ENCODE results near the gene COL16A1. TPM values are rescaled to one million over a fixed set of nuclear protein-coding genes. Genes with fewer than 3 reads are reported as not detected.

Gene COL16A1
- total and polyA plus RNA-seq, 2 of the 4 experiments (the other 2 are of a cell fraction): 34.2 to 62.8 TPM

DNA sequence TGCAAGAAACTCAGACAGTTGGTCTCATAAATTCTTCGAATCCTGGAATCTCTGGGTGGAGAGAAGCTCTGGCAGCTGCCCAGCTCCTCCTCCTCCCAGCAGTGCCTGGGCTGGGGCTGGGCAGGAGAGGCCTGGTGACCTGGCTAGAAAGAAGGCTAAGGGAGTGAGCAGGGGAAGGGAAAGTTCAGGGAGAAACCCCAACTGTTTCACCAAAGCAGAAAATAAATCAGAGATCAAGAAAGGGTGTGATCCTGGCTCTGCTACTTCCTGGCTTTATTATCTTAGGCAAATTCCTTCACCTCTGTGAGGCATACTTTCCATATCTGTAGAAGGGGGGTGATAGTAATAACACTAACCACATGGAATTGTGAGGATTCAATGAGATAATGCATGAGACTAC is 8.8 kb upstream of the COL16A1 start:
- Histone ChIP-seq H2BK120ac (ENCODE audit: low read depth, low read length) (peak overlapping the region; percentile 83), H3K9me1 (ENCODE audit: insufficient read depth, low read length) (peaks cover 22% of the 10 kb centered on the region), H2AK9ac (replicated peaks; ENCODE audit: low read depth, low read length, poor library complexity) (no peak overlapping the region), H3K4me2 (ENCODE audit: low read depth, low read length) (peak overlapping the region; percentile 61), H3K9ac (ENCODE audit: low read depth, low read length) (peak overlapping the region; percentile 18; the same call in 1 of the 2 replicates), H3K9me3 (ENCODE audit: control insufficient read depth, insufficient read depth, low read length) (no peaks in the 10 kb centered on the region), H4K8ac (ENCODE audit: low read depth in 2 of 2, low read length in 2 of 2) (peak overlapping the region; percentile 6 to 73; a peak in 2 of 4 replicates), H2BK5ac (ENCODE audit: low read depth, low read length, poor library complexity, severe bottlenecking) (peak overlapping the region; percentile 52), H2BK15ac (ENCODE audit: low read depth, low read length) (no peak overlapping the region), H3K27me3 (ENCODE audit: control insufficient read depth, insufficient read depth, low read length) (no peaks in the 10 kb centered on the region), H3K23ac (ENCODE audit: low read depth, low read length) (no peak overlapping the region), H3K4me3 (ENCODE audit: insufficient read depth, low read depth, low read length) (no peak overlapping the region), H2AK5ac (ENCODE audit: low read depth, low read length) (no peak overlapping the region), H4K20me1 (ENCODE audit: insufficient read depth, low read length) (no peaks in the 10 kb centered on the region), H3K4ac (ENCODE audit: low read depth, low read length) (peak overlapping the region; percentile 86), H3K36me3 (ENCODE audit: control insufficient read depth, insufficient read depth, low read length) (no peaks in the 10 kb centered on the region), H3K27ac (ENCODE audit: insufficient read depth, low read length) (peak overlapping the region; percentile 52), H4K5ac (ENCODE audit: low read depth, low read length) (peak overlapping the region; percentile 56), H3K56ac (ENCODE audit: extremely low read depth, insufficient read depth, low read length) (peak overlapping the region; percentile 87; the same call in 1 of the 2 replicates), H2AFZ (replicated peaks; ENCODE audit: low read length, poor library complexity) (peak overlapping the region; percentile 58), H3K18ac (ENCODE audit: low read depth, low read length) (peak overlapping the region; percentile 77), H3K79me1 (ENCODE audit: low read depth in 1 of 2, low read length in 2 of 2) (0 out of 4 replicates have a peak, but pooled peaks cover 0 to 6% of the 10 kb centered on the region in 2 experiments), H2BK20ac (ENCODE audit: low read depth, low read length) (peak overlapping the region; percentile 94), H3K4me1 (ENCODE audit: control insufficient read depth, insufficient read depth, low read length) (peaks cover 36% of the 10 kb centered on the region), H4K91ac (ENCODE audit: insufficient read depth, low read depth, low read length) (peak overlapping the region; percentile 83), H3K14ac (replicated peaks; ENCODE audit: low read depth, low read length) (no peak overlapping the region)
- BruUV-seq (replicated peaks): no TSS peak
- ChIA-PET CTCF (interaction anchor here (1.0 to 1.2 kb wide), 2 partner anchors 32 to 76 kb away, joined by 3 to 4 read pairs; no protein-coding TSS in a partner anchor), POLR2A (ENCODE audit: unreplicated experiment) (interaction anchor here (0.6 to 1.2 kb wide), 2 partner anchors 9 to 49 kb away, joined by 3 to 5 read pairs; no protein-coding TSS in a partner anchor)
- intact Hi-C loops (cut with micrococcal nuclease) (loop anchor here (2.0 kb wide), 2 partner anchors 24 to 76 kb away; no protein-coding TSS in a partner anchor), in situ Hi-C loops (cut with MboI; ENCODE audit: low sequenced_read_pairs) (no loop called here), dilution Hi-C loops (cut with HindIII; ENCODE audit: low sequenced_read_pairs, unreplicated experiment) (no loop called here)
- WGBS, 2 experiments (ENCODE audit: extremely low coverage in 2 of 2, insufficient read length in 1 of 2): no CpG with 5 or more reads among the region's 1 CpG
- peak; percentile 21 for ATAC-seq (ENCODE audit: low read depth)
- peak; percentile 86 for DNase-seq
- TF ChIP-seq, protein P1, sequence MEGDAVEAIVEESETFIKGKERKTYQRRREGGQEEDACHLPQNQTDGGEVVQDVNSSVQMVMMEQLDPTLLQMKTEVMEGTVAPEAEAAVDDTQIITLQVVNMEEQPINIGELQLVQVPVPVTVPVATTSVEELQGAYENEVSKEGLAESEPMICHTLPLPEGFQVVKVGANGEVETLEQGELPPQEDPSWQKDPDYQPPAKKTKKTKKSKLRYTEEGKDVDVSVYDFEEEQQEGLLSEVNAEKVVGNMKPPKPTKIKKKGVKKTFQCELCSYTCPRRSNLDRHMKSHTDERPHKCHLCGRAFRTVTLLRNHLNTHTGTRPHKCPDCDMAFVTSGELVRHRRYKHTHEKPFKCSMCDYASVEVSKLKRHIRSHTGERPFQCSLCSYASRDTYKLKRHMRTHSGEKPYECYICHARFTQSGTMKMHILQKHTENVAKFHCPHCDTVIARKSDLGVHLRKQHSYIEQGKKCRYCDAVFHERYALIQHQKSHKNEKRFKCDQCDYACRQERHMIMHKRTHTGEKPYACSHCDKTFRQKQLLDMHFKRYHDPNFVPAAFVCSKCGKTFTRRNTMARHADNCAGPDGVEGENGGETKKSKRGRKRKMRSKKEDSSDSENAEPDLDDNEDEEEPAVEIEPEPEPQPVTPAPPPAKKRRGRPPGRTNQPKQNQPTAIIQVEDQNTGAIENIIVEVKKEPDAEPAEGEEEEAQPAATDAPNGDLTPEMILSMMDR (conservative IDR thresholded peaks at IDR 0.05; ENCODE audit: low read depth, low read length): no peak
- TF ChIP-seq MAZ (IDR thresholded peaks at IDR 0.05; ENCODE audit: borderline replicate concordance, low read depth, low read length) (peak; percentile 38; the same call in 1 of the 2 replicates), ELK1 (IDR thresholded peaks at IDR 0.05; ENCODE audit: borderline replicate concordance, low read depth, low read length) (no peak), CHD1 (IDR thresholded peaks at IDR 0.05; ENCODE audit: low read depth, low read length) (no peak), RFX5 (IDR thresholded peaks at IDR 0.05; ENCODE audit: low read depth, low read length) (no peak), MAFK (IDR thresholded peaks at IDR 0.05; ENCODE audit: low read depth, low read length) (no peak), POLR2A (IDR thresholded peaks at IDR 0.05; ENCODE audit: low read depth, low read length) (no peak), FOS (IDR thresholded peaks at IDR 0.05; ENCODE audit: low read depth, low read length) (no peak; the same call in 1 of the 2 replicates), RAD21 (IDR thresholded peaks at IDR 0.05; ENCODE audit: low read length) (no peak), NFE2L2 (IDR thresholded peaks at IDR 0.05; ENCODE audit: low read depth, low read length) (no peak), CEBPB (IDR thresholded peaks at IDR 0.05; ENCODE audit: low read depth, low read length) (no peak; the same call in 1 of the 2 replicates), SMC3 (IDR thresholded peaks at IDR 0.05; ENCODE audit: low read depth, low read length) (no peak), BHLHE40 (IDR thresholded peaks at IDR 0.05; ENCODE audit: low read depth, low read length) (0 out of 2 replicates have a peak, but pooled peaks have one; percentile 54), RCOR1 (IDR thresholded peaks at IDR 0.05; ENCODE audit: insufficient replicate concordance, low read length) (no peak)
- TF ChIP-seq, protein P2, sequence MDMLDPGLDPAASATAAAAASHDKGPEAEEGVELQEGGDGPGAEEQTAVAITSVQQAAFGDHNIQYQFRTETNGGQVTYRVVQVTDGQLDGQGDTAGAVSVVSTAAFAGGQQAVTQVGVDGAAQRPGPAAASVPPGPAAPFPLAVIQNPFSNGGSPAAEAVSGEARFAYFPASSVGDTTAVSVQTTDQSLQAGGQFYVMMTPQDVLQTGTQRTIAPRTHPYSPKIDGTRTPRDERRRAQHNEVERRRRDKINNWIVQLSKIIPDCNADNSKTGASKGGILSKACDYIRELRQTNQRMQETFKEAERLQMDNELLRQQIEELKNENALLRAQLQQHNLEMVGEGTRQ (IDR thresholded peaks at IDR 0.05; ENCODE audit: low read depth, low read length): no peak

Data from IMR-90 (cell line).